HepG2 (cell line): ENCODE results near the gene UNC13D. TPM values are rescaled to one million over a fixed set of nuclear protein-coding genes. Genes with fewer than 3 reads are reported as not detected.
A peak's percentile ranks its signal among the peaks of the same experiment; 100 is the strongest.

Experiments used
- ATAC-seq: fragments of 200-7000 bp; cut with Tn5 transposase; 3 replicates; pipeline ENCODE4 v1.9.1; 2020; ENCODE audit warnings: mild to moderate bottlenecking, moderate library complexity
- BruUV-seq: library from RNA; stranded (reverse); fragments of 400-500 nt; replicated peaks from 2 replicates; lab custom pipeline; 2021; lab: Mats Ljungman, UMichigan
- CTCF ChIA-PET: fragments of 300-600 bp; formaldehyde crosslinking; extraction: SDS; loops from one replicate; lab custom pipeline; 2021; ENCODE audit warnings: low total read pairs, inconsistent platforms, low intra/inter-chr PET ratio; lab: Yijun Ruan, JAX
- POLR2A ChIA-PET: fragments of 350-600 bp; sonication (Branson Sonifier 250); formaldehyde crosslinking; loops from one replicate; lab custom pipeline; 2020; ENCODE audit warnings: antibody characterized with exemption, inconsistent platforms; lab: Yijun Ruan, JAX
- DNase-seq: peaks from one replicate; pipeline ENCODE4 v3.0.0-alpha.2; 2015; ENCODE audit warnings: low spot score
- FAIRE-seq: peaks from 3 replicates; lab custom pipeline; 2011; peaks lifted over from hg19 to GRCh38; lab: Jason Lieb, UNC
- H2AFZ ChIP-seq: one replicate; pipeline ENCODE4 v1.6.1; 2011; ENCODE audit warnings: low read length, inconsistent platforms
- H3K27ac ChIP-seq: fragments of 300-600 bp; 3 replicates; pipeline ENCODE4 v1.8.0; 2011; ENCODE audit warnings: mixed run types, mild to moderate bottlenecking, mixed read lengths, low read length, inconsistent platforms; ENCODE audit not compliant: insufficient read depth; ENCODE audit errors: extremely low read length
- H3K27me3 ChIP-seq, 2 experiments: fragments of 200-600 bp in 1 of 2; 2 replicates in 1 of 2; 3 replicates in 1 of 2; pipeline versions ENCODE4 v1.6.0 to v1.8.0; 2011; ENCODE audit warnings: low read length in 2 of 2, mild to moderate bottlenecking in 2 of 2, moderate library complexity in 2 of 2, inconsistent platforms in 1 of 2; ENCODE audit not compliant: insufficient read depth in 2 of 2, control insufficient read depth in 1 of 2
- H3K36me3 ChIP-seq, 2 experiments: fragments of 200-600 bp in 1 of 2; replicated peaks in 1 of 2; 2 replicates in 1 of 2; 3 replicates in 1 of 2; pipeline versions ENCODE4 v1.5.1 to v1.8.0; 2011; ENCODE audit warnings: low read length in 2 of 2, inconsistent platforms in 1 of 2; ENCODE audit not compliant: insufficient read depth in 2 of 2, control insufficient read depth in 1 of 2
- H3K4me1 ChIP-seq: 2 replicates; pipeline ENCODE4 v1.5.1; 2012; ENCODE audit warnings: low read length, inconsistent platforms; ENCODE audit not compliant: insufficient read depth
- H3K4me2 ChIP-seq: 2 replicates; pipeline ENCODE4 v1.6.0; 2011; ENCODE audit warnings: low read depth, low read length, inconsistent platforms
- H3K4me3 ChIP-seq, 3 experiments: fragments of 200-600 bp in 1 of 3; sonication (generic), shearing (Covaris generic) in 1 of 3; replicated peaks in 1 of 3; 2 replicates each; pipeline ENCODE4 v1.5.1; 2011 to 2016; ENCODE audit warnings: low read length in 3 of 3, inconsistent platforms in 2 of 3, low read depth in 2 of 3, mild to moderate bottlenecking in 2 of 3, control low read depth in 1 of 3, mixed read lengths in 1 of 3; ENCODE audit not compliant: insufficient read depth in 1 of 3
- H3K79me2 ChIP-seq: one replicate; pipeline ENCODE4 v1.6.1; 2011; ENCODE audit warnings: low read length, inconsistent platforms; ENCODE audit not compliant: insufficient read depth
- H3K9ac ChIP-seq: 2 replicates; pipeline ENCODE4 v1.6.0; 2011; ENCODE audit warnings: mild to moderate bottlenecking, low read depth, low read length, inconsistent platforms; ENCODE audit not compliant: insufficient read depth
- H3K9me3 ChIP-seq: 2 replicates; pipeline ENCODE4 v1.5.1; 2012; ENCODE audit warnings: mild to moderate bottlenecking, low read length
- H4K20me1 ChIP-seq: 2 replicates; pipeline ENCODE4 v1.6.0; 2011; ENCODE audit warnings: inconsistent platforms, mild to moderate bottlenecking, low read length, moderate library complexity; ENCODE audit not compliant: insufficient read depth
- ARNT ChIP-seq: fragments of 450-650 bp; IDR thresholded peaks from 2 replicates; pipeline ENCODE4 v1.6.1; 2017
- GATA4 ChIP-seq: sonication (generic); IDR thresholded peaks from 2 replicates; pipeline ENCODE4 v1.6.1; 2016; ENCODE audit warnings: antibody characterized with exemption, low read depth, borderline replicate concordance
- KLF11 ChIP-seq: IDR thresholded peaks from 2 replicates; pipeline ENCODE4 v1.6.1; 2016; ENCODE audit warnings: missing compliant biosample characterization
- MED1 ChIP-seq: sonication (generic); formaldehyde crosslinking; IDR thresholded peaks from 2 replicates; pipeline ENCODE4 v1.4.0; 2020; ENCODE audit warnings: missing genetic modification reagents
- MTERF4 ChIP-seq: sonication (generic); formaldehyde crosslinking; IDR thresholded peaks from 2 replicates; pipeline ENCODE4 v1.8.0; 2023; ENCODE audit warnings: mild to moderate bottlenecking, missing genetic modification reagents
- NR0B2 ChIP-seq: sonication (generic); formaldehyde crosslinking; IDR thresholded peaks from 2 replicates; pipeline ENCODE4 v1.4.0; 2020; ENCODE audit warnings: mild to moderate bottlenecking, missing genetic modification reagents
- NR2C2 ChIP-seq: sonication (generic); formaldehyde crosslinking; IDR thresholded peaks from 2 replicates; pipeline ENCODE4 v1.4.0; 2020; ENCODE audit warnings: missing genetic modification reagents, mild to moderate bottlenecking, moderate library complexity, borderline replicate concordance
- TAF15 ChIP-seq: fragments of 200-400 bp; formaldehyde crosslinking; IDR thresholded peaks from one replicate; pipeline ENCODE4 v1.6.1; 2018; ENCODE audit warnings: mild to moderate bottlenecking, low read depth, low read length; ENCODE audit not compliant: poor library complexity, severe bottlenecking
- TERF1 ChIP-seq: sonication (generic); formaldehyde crosslinking; IDR thresholded peaks from 2 replicates; pipeline ENCODE4 v1.8.0; 2022; ENCODE audit warnings: mild to moderate bottlenecking, missing genetic modification reagents, moderate library complexity
- YEATS4 ChIP-seq: sonication (generic); formaldehyde crosslinking; IDR thresholded peaks from 2 replicates; pipeline ENCODE4 v1.4.0; 2020; ENCODE audit warnings: missing genetic modification reagents, borderline replicate concordance
- ZC3H13 ChIP-seq: sonication (generic); formaldehyde crosslinking; IDR thresholded peaks from 2 replicates; pipeline ENCODE4 v1.8.1; 2023; ENCODE audit warnings: mild to moderate bottlenecking, missing genetic modification reagents, moderate library complexity
- ZNF256 ChIP-seq: sonication (generic); formaldehyde crosslinking; conservative IDR thresholded peaks from 2 replicates; pipeline ENCODE4 v1.4.0; 2020; ENCODE audit warnings: missing genetic modification reagents
- ZNF513 ChIP-seq: sonication (generic); formaldehyde crosslinking; conservative IDR thresholded peaks from 2 replicates; pipeline ENCODE4 v1.5.0; 2020; ENCODE audit warnings: missing genetic modification reagents
- WGBS: methylation state at CpG from one replicate; pipeline ENCODE4 v1.1.6; 2017; ENCODE audit warnings: low lambda C conversion rate; 5-methylcytosine and 5-hydroxymethylcytosine counted together
- in situ Hi-C: cut with HindIII; loops from 2 replicates; pipeline ENCODE4 v1.10.0; 2017; ENCODE audit warnings: low pct_unique_long_range_greater_than_20kb; ENCODE audit not compliant: extremely low pct_ligation_motif_present
- intact Hi-C: fragments of 100-400 bp; cut with micrococcal nuclease; formaldehyde crosslinking; loops from one replicate; pipeline ENCODE4 v1.10.0; 2022; ENCODE audit not compliant: unreplicated experiment
- polyA plus RNA-seq, 8 experiments: library from polyadenylated mRNA; depleted of rRNA in 3 of 8; stranded (reverse) in 7 of 8; unstranded in 1 of 8; fragments of >200 nt; fragmentation: Illumina TruSeq in 4 of 8; extraction: Trizol in 4 of 8; gene quantifications; 2 replicates each; pipeline versions ENCODE4 v1.2.1 to v1.2.3, GENCODE V29; 2011 to 2016; ENCODE audit warnings: low read depth in 4 of 8, missing spikeins in 1 of 8, mixed read lengths in 1 of 8; ENCODE audit not compliant: insufficient read depth in 1 of 8
- total RNA-seq, 5 experiments: library from RNA; depleted of rRNA; stranded (reverse); fragments of >200 nt; fragmentation: Illumina TruSeq; extraction: Trizol; gene quantifications; 2 replicates each; pipeline ENCODE4 v1.2.3, GENCODE V29; 2016; ENCODE audit warnings: low read depth in 1 of 5

The UNC13D gene
- total and polyA plus RNA-seq, 2 of the 13 experiments (the other 11 are each of a cell fraction or from before 2014, with no cell fraction given), result 29.7 to 42.7 TPM

DNA sequence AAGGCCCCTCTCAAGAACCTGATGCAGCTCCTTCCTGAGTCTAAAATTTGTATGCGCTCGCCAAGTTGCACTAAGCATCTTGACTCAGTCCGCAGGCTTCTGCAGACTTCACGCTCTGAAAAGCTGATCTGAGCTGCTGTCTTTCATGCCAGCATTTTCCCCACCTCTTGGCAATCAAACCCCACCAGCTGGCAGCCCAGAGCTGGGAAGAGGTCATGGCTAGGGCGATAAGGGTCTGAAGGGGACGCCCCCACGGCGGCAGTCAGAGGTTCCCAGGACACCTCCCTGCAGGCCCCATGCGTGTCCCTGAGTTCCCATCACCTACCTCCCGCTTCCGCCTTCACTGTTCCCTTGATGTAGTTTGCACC, 5.1 kb upstream of the UNC13D start (continued):
- TF ChIP-seq TERF1 (no peak), KLF11 (CRISPR knock-in tag) (no peak), TAF15 (no peak), MTERF4 (CRISPR knock-in tag) (0 out of 2 replicates have a peak, but pooled peaks have one; percentile 13)

DNA sequence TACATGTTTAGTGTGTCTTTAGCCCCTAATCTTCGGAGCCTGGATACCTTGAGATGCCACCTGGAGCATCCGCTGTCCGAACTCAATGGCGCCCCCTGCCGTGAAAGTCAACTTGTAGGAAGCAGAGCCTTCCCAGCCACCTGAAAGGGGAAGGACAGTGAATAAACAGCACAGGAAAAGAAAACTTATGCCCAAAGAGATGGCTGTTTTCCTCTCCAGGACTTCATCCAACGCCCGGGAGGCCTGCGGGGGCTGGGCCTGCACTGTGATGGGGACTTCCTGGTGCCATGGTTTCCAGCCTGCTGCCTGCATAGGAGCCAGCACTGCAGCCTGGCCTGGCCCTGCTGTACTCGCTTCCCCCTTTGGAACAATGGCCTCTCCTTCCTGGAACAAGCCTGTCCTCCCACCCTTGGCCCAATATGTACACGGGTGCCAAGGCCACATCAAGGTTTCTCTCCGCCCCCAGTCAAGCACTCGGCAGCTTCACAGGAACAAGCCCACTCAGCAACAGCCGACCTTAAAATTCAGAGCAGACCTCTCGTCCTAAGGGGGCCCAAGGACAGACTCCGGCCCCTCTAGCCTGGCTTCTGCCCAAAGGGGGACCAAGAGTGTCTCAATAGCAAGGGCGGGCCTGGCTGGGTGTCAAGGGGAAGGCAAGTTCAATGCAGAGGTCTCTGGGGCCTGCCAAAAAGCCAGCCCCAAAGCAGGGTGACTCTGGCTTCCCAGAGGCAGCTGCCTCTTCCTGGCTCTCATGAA, 4.5 kb upstream of the UNC13D start:
- CTCF ChIA-PET, result interaction anchor here (1.2 to 1.9 kb wide), 3 partner anchors 19 to 28 kb away, joined by 3 to 6 read pairs (median 4); no protein-coding TSS in a partner anchor
- H4K20me1 ChIP-seq, result 0 out of 2 replicates have a peak, but pooled peaks cover 2% of the 10 kb centered on the region
- ATAC-seq, result peak; percentile 12
- peak overlapping the region in 1 of 3 experiments; percentile 29; a peak in 1 of 6 replicates for H3K4me3 ChIP-seq
- in situ Hi-C loops (no loop called here), intact Hi-C loops (no loop called here)
- no peaks in the 10 kb centered on the region for H3K9me3 ChIP-seq
- peak; percentile 40 for FAIRE-seq
- no TSS peak for BruUV-seq
- H3K27ac ChIP-seq, result peak overlapping the region; percentile 69
- POLR2A ChIA-PET, result interaction anchor here (0.6 to 7.7 kb wide), 18 partner anchors 8 to 181 kb away, joined by 3 to 229 read pairs (median 4); partner anchors contain the start of genes CDK3, GALK1, MRPL38 and TRIM47
- H2AFZ ChIP-seq, result no peak overlapping the region
- peak overlapping the region; percentile 36 for H3K9ac ChIP-seq
- peaks cover 7% of the 10 kb centered on the region for H3K79me2 ChIP-seq
- peak; percentile 80 for DNase-seq
- H3K4me2 ChIP-seq, result peak overlapping the region; percentile 41
- H3K27me3 ChIP-seq, result no peaks in the 10 kb centered on the region
- H3K36me3 ChIP-seq, result peaks cover 9 to 34% of the 10 kb centered on the region in 2 experiments
- H3K4me1 ChIP-seq, result peaks cover 68% of the 10 kb centered on the region
- 29% methylated on average over 13 of the region's 16 CpGs for WGBS
- TF ChIP-seq ZNF513 (CRISPR knock-in tag) (0 out of 2 replicates have a peak, but pooled peaks have one; percentile 69), GATA4 (no peak), NR2C2 (CRISPR knock-in tag) (peak; percentile 45; the same call in 1 of the 2 replicates), YEATS4 (CRISPR knock-in tag) (peak; percentile 46; the same call in 1 of the 2 replicates), ARNT (no peak), ZNF256 (CRISPR knock-in tag) (no peak), ZC3H13 (CRISPR knock-in tag) (0 out of 2 replicates have a peak, but pooled peaks have one; percentile 37), NR0B2 (0 out of 2 replicates have a peak, but pooled peaks have one; percentile 53), MED1 (CRISPR knock-in tag) (peak; percentile 44; the same call in 1 of the 2 replicates)
